WI38 (cell line): ENCODE measurements around the gene TTLL4.

ENCODE experiments used
- H3K4me3 ChIP-seq: 2 replicates; pipeline ENCODE4 v1.5.1; 2011; ENCODE audit warnings: low read depth, mild to moderate bottlenecking, control low read depth, low read length
- TF ChIP-seq, protein P1 (sequence below): IDR thresholded peaks from 2 replicates; pipeline ENCODE4 v1.5.1; 2012; ENCODE audit warnings: low read depth, mild to moderate bottlenecking, control low read depth, low read length

The TTLL4 gene

DNA sequence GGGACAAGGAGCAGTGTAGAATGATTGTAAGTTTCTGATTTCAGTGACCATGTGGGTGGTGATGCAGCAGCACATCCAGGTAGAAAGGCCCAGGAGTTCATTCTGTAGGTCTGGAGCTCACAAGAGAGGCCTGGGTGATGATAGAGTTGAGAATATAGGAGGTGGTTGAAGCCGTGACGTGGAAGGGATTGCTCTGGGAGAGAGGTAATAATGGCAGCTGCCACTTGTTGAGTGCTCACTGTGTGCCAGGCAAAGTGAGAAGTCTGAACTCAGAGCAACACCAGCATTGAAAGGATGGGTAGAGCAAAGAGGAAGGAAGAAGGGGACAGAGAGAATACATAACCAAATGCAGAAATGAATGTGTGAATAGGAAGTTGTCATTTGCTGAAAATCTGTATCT is 3.3 kb downstream of the TTLL4 start:
- TF ChIP-seq, protein P1, sequence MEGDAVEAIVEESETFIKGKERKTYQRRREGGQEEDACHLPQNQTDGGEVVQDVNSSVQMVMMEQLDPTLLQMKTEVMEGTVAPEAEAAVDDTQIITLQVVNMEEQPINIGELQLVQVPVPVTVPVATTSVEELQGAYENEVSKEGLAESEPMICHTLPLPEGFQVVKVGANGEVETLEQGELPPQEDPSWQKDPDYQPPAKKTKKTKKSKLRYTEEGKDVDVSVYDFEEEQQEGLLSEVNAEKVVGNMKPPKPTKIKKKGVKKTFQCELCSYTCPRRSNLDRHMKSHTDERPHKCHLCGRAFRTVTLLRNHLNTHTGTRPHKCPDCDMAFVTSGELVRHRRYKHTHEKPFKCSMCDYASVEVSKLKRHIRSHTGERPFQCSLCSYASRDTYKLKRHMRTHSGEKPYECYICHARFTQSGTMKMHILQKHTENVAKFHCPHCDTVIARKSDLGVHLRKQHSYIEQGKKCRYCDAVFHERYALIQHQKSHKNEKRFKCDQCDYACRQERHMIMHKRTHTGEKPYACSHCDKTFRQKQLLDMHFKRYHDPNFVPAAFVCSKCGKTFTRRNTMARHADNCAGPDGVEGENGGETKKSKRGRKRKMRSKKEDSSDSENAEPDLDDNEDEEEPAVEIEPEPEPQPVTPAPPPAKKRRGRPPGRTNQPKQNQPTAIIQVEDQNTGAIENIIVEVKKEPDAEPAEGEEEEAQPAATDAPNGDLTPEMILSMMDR: no peak
- no peak overlapping the region for H3K4me3 ChIP-seq

GRCh38 chr2:218716070-218716469 is 5.4 kb downstream of the TTLL4 start:
- TF ChIP-seq, protein P1: no peak
- H3K4me3 ChIP-seq: no peak overlapping the region

GRCh38 chr2:218717262-218717661 is 6.6 kb downstream of the TTLL4 start:
- TF ChIP-seq, protein P1: no peak
- H3K4me3 ChIP-seq: no peak overlapping the region

GRCh38 chr2:218718058-218718457 is 7.4 kb downstream of the TTLL4 start:
- H3K4me3 ChIP-seq: no peak overlapping the region
- TF ChIP-seq, protein P1: no peak

- TF ChIP-seq, protein P1: no peak
- H3K4me3 ChIP-seq: no peak overlapping the region
Observed at GRCh38 chr2:218719457-218719856, 8.8 kb downstream of the TTLL4 start.

DNA sequence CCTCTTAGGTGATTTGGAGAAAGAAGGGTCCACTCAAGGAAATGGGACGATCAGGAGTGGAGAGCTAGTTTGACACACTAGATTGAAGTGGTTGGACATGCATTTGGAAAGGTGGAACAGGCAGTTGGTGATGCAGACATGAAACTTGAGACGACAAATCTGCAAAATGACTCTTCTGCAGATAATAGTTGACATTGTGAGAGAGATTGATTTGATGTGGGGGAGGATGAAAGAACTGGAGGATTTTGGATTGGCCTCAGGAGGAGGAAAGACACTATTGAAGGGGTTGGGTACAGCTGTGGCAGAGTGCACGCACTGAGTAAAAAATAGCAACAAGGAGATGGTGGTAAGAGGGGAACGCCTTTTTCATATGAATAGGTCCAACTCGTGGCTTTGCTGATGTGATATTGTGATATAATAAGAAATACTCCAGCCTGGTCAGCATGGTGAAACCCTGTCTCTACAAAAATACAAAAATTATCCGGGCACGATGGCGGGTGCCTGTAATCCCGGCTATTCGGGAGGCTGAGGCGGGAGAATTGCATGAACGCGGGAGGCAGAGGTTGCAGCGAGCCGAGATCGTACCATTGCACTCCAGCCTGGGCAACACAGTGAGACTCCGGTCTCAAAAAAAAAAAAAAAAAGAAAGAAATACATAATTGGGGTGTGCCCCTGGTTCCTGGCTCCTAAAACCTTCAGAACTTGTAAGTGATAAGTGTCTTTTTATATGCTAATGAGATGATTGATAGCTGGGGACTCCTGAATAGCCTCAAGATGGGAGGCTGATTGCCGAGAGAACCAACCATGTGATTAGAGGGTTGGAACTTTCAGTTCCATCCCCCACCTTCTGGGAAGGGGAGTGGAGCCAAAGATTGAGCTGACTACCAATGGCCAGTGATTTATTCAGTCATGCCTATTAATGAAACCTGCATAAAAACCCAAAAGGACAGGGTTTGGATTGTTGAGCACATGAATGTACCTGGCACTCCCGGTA is 9.7 kb downstream of the TTLL4 start:
- TF ChIP-seq, protein P1: no peak
- no peak overlapping the region for H3K4me3 ChIP-seq

DNA sequence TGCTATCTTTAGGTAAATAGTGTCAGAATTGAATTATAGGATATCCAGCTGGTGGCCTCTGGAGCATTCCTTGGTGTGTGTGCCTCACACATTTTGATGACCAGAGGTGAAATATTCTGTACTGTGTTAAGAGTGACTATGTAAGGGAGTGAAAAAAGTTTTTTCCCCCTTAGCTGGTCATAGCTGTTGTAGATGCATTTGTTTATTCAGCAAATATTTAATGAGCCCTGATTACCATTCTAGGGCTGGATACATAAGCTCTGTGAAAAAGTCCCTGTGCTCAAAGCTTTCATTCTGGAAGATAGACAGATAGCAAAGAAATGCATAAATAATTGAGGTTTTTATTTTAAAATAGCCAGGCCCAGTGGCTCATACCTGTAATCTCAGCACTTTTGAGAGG is 10.9 kb downstream of the TTLL4 start:
- TF ChIP-seq, protein P1: no peak
- H3K4me3 ChIP-seq: no peak overlapping the region
